ENCODE measurements around the gene YIF1B. TPM values are rescaled to one million over a fixed set of nuclear protein-coding genes. Genes with fewer than 3 reads are reported as not detected.
"Not testable (repeated sequence)": the region's sequence is repeated elsewhere in the genome, so short reads cannot be mapped to it uniquely, and the experiment has no call there.

The YIF1B gene
- 180 and 207 TPM in 2 replicates for total RNA-seq (2014; rRNA removed; shearing (Covaris generic); ENCODE audit: low replicate concordance)

GRCh38 chr19:38315657-38316476, at the start of gene YIF1B:
Gene YIF1B (minus strand): TSS chr19:38315947. CDS start chr19:38315917, 30 bp downstream.
- in situ Hi-C loops (cut with HindIII; ENCODE audit: low pct_unique_long_range_greater_than_20kb, low sequenced_read_pairs) = loop anchor here (5.0 kb wide), 1 partner anchor 49 kb away; no protein-coding TSS in a partner anchor
- DNase-seq (ENCODE audit: low read depth) = peak; percentile 97

GRCh38 chr19:38362946-38363688, 47.4 kb upstream of the YIF1B start:
- in situ Hi-C loops (cut with HindIII; ENCODE audit: low pct_unique_long_range_greater_than_20kb, low sequenced_read_pairs); DNase-seq (ENCODE audit: low read depth): not testable (repeated sequence)

GRCh38 chr19:38362076-38362945, 46.6 kb upstream of the YIF1B start:
- DNase-seq (ENCODE audit: low read depth) = peak; percentile 79
- in situ Hi-C loops (cut with HindIII; ENCODE audit: low pct_unique_long_range_greater_than_20kb, low sequenced_read_pairs) = no loop called here

GRCh38 chr19:38361633-38362075, 45.9 kb upstream of the YIF1B start:
- in situ Hi-C loops (cut with HindIII; ENCODE audit: low pct_unique_long_range_greater_than_20kb, low sequenced_read_pairs) = no loop called here
- DNase-seq (ENCODE audit: low read depth) = peak; percentile 78

GRCh38 chr19:38360839-38361631, 45.3 kb upstream of the YIF1B start:
- no peak for DNase-seq (ENCODE audit: low read depth)
- in situ Hi-C loops (cut with HindIII; ENCODE audit: low pct_unique_long_range_greater_than_20kb, low sequenced_read_pairs) = no loop called here

- in situ Hi-C loops (cut with HindIII; ENCODE audit: low pct_unique_long_range_greater_than_20kb, low sequenced_read_pairs) = no loop called here
- no peak for DNase-seq (ENCODE audit: low read depth)
Observed at GRCh38 chr19:38360351-38360750, 44.6 kb upstream of the YIF1B start.

GRCh38 chr19:38359242-38360021, 43.7 kb upstream of the YIF1B start:
- DNase-seq (ENCODE audit: low read depth) = no peak
- in situ Hi-C loops (cut with HindIII; ENCODE audit: low pct_unique_long_range_greater_than_20kb, low sequenced_read_pairs) = no loop called here

GRCh38 chr19:38358071-38358470, 42.3 kb upstream of the YIF1B start:
- no peak for DNase-seq (ENCODE audit: low read depth)
- in situ Hi-C loops (cut with HindIII; ENCODE audit: low pct_unique_long_range_greater_than_20kb, low sequenced_read_pairs) = no loop called here

GRCh38 chr19:38355728-38356725, 40.3 kb upstream of the YIF1B start:
- in situ Hi-C loops (cut with HindIII; ENCODE audit: low pct_unique_long_range_greater_than_20kb, low sequenced_read_pairs) = no loop called here
- no peak for DNase-seq (ENCODE audit: low read depth)

GRCh38 chr19:38352611-38353010, 36.9 kb upstream of the YIF1B start:
- DNase-seq (ENCODE audit: low read depth) = no peak

GRCh38 chr19:38351865-38352395, 36.2 kb upstream of the YIF1B start:
- in situ Hi-C loops (cut with HindIII; ENCODE audit: low pct_unique_long_range_greater_than_20kb, low sequenced_read_pairs) = no loop called here
- no peak for DNase-seq (ENCODE audit: low read depth)

More at GRCh38 chr19:38352611-38353010, 36.9 kb upstream of the YIF1B start:
- in situ Hi-C loops (cut with HindIII; ENCODE audit: low pct_unique_long_range_greater_than_20kb, low sequenced_read_pairs) = no loop called here

GRCh38 chr19:38350883-38351282, 35.1 kb upstream of the YIF1B start:
- in situ Hi-C loops (cut with HindIII; ENCODE audit: low pct_unique_long_range_greater_than_20kb, low sequenced_read_pairs) = no loop called here
- no peak for DNase-seq (ENCODE audit: low read depth)

GRCh38 chr19:38346837-38347236, 31.1 kb upstream of the YIF1B start:
- no peak for DNase-seq (ENCODE audit: low read depth)
- in situ Hi-C loops (cut with HindIII; ENCODE audit: low pct_unique_long_range_greater_than_20kb, low sequenced_read_pairs) = no loop called here

GRCh38 chr19:38340927-38341326, 25.2 kb upstream of the YIF1B start:
- DNase-seq (ENCODE audit: low read depth) = no peak
- in situ Hi-C loops (cut with HindIII; ENCODE audit: low pct_unique_long_range_greater_than_20kb, low sequenced_read_pairs) = no loop called here

GRCh38 chr19:38339011-38339410, 23.3 kb upstream of the YIF1B start:
- in situ Hi-C loops (cut with HindIII; ENCODE audit: low pct_unique_long_range_greater_than_20kb, low sequenced_read_pairs); DNase-seq (ENCODE audit: low read depth): not testable (repeated sequence)

- in situ Hi-C loops (cut with HindIII; ENCODE audit: low pct_unique_long_range_greater_than_20kb, low sequenced_read_pairs) = no loop called here
- no peak for DNase-seq (ENCODE audit: low read depth)
Observed at GRCh38 chr19:38337360-38337653, 21.6 kb upstream of the YIF1B start.
